Epidermal melanocyte (primary cell): ENCODE measurements around the gene MIER2.
"Not testable (repeated sequence)": the region's sequence is repeated elsewhere in the genome, so short reads cannot be mapped to it uniquely, and the experiment has no call there.

Experiments used
- DNase-seq: peaks from one replicate; pipeline ENCODE4 v3.0.0; 2011; ENCODE audit warnings: low spot score; ENCODE audit not compliant: insufficient read length

The MIER2 gene

GRCh38 chr19:289651-290371, 54.8 kb downstream of the MIER2 start:
- DNase-seq: no peak

DNA sequence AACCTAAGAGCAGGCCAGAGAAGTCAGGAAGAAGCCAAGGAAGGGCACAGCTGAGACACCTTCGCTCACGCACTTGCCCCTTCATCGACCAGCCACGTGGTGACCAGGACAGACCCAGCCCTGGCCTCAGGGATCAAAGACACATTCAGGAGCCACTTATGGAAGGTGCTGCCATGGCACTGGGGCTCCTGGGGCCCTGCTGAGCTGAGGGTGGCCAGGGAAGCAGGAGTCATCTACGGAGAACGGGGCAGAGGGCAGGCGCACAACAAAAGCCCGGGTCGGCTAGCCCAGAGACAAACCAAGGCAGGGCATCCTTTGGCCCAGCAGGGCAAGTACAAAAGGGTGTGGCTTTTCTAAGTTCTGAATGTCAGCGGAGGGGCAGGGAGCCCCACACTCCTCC, 55.7 kb downstream of the MIER2 start:
- no peak for DNase-seq

DNA sequence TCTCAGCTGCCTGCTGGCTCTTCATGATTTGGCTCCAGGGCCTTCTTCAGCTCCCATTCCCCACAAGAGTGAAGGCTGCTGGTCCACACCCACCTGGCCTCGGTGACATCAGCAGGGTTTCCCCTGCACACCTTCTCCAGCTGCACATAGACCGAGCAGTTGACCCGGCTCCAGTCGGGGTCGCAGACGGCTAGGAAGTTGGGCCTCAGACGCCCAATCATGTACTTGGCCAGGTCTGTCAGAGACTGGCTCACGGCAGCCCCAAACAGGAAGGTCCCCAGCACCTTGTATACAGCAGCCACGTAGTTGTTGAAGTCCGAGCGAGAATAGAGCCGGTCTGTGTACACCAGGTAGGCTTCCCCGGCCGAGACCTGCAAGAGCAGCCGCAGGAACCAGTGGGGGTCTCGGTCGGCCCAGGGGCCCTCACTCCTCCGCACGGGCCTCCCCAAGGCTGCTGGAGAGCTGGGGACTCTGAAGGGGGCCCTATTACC, 57.2 kb downstream of the MIER2 start:
- no peak for DNase-seq

GRCh38 chr19:283395-283794, 61.2 kb downstream of the MIER2 start:
- no peak for DNase-seq

DNA sequence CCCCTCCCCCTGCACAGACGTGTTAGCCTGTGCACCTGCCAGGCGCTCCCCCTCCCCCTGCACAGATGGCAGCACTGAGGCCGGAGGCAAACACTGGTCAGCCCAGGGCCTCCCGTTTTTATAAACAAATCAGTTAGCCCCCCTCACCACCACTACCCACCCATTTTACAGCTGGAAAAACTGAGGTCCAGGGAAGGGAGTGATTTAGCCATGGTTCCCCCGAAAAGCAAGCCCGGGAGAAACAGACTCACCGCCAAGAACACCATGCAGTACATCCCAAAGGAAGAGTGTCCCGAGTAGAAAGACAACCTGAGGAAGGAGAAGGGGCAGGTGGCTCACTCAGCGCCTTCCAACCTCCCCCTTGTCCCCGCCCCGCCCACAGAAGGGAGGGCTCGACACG, 62.1 kb downstream of the MIER2 start:
- no peak for DNase-seq

GRCh38 chr19:281992-282391, 62.6 kb downstream of the MIER2 start:
- no peak for DNase-seq

GRCh38 chr19:281156-281853, 63.3 kb downstream of the MIER2 start:
- DNase-seq: no peak

GRCh38 chr19:280541-281009, 64.0 kb downstream of the MIER2 start:
- DNase-seq: no peak

DNA sequence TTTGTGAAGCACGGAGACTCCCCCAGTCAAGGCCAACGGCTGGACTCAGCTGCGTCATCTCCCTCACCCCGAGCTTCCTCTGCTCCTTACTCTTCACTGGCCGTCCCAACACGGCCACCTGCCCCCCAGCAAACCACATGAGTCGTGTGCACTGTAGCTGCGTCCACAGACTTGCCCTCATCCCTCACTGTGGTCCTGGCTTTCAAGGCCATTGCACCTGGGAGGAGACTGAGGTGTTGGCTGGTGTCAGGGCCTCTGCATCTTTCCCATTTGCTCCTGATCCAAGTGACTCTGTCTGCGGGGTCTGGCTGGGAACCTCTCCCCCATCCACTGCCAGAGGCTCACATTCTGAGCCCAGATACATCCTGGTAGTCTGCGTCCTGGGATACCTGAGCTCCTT, 64.9 kb downstream of the MIER2 start:
- no peak for DNase-seq

DNA sequence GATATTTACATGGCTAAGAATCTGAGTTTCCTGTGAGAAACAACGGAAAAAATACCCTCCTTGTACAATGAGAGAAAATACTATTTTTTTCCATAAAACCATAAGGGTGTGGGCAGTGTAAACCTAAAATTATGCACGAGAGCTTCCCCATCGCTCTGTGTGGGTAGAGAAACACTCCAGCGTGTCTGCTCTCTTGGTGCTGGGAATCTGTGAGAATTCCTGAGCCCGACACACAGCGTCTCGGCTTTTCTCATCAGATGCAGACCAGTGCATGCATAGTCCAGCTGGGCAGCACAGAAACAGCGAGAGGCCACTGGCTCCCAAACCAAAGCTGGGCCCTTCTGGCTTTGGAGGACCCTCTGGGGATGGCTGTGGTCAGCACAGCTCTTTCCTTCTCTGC, 65.4 kb downstream of the MIER2 start:
- no peak for DNase-seq

DNA sequence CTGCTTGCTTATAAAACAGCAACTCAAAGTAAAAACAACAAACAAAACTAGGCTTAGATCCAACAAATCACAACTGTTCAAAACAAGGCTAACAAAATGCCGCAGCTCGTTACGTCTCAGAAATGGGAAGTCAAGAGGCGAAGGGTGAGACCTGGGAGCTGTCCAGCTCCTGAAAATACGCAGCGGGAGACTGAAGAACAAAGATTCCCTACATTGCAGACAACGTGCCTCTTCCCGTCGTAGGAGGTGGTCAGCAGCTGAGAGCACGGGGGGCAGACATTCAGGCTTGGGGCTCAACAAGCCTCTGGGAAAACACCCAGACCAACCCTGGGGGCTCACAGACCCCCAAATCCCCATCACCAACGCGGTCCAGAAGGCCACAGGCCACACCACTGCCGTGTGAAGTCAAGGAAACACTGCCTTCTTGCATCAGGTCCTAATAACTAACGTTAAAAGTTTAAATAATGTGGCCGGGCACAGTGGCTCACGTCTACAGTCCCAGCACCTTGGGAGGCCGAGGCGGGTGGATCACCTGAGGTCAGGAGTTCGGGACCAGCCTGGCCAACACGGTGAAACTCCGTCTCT, 66.9 kb downstream of the MIER2 start:
- no peak for DNase-seq

DNA sequence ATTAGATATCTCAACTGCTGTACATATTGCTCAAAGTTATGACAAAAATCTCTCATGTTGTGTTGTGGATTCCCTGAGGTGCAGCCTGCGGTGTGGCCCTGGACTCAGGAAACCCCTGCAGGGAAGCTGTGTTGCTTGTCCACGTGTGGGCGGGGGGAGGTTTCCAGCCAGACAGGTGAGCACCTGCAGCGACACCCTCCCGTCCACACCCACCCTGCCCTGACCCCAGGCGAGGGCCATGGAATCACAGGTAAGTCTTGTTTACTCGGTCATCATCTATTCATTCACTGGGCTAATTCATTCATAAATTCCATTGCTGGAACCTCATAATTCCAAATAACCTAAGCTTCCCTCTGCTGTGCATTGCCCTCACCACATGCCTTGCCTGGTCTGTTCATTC, 67.5 kb downstream of the MIER2 start:
- no peak for DNase-seq

- DNase-seq: no peak
These were observed 68.5 kb downstream of the MIER2 start for GRCh38 chr19:275958-276646.

DNA sequence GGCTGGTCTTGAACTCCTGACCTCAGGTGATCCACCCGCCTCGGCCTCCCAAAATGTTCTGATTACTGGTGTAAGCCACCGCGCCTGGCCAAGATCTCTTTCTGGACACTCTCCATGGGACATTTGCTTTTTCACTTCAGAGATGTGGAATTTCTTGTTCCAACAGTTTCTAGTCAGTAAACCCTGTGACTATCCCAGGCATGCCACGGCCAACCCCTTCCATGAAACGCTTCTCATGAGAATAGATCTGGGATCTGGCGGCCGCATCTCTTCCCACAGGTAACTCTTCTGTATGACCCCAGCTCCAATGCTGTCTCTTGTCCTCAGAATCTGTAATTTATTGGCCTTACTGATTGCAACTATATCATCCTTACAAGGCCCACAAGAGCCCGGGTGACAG, 69.6 kb downstream of the MIER2 start:
- DNase-seq: no peak

DNA sequence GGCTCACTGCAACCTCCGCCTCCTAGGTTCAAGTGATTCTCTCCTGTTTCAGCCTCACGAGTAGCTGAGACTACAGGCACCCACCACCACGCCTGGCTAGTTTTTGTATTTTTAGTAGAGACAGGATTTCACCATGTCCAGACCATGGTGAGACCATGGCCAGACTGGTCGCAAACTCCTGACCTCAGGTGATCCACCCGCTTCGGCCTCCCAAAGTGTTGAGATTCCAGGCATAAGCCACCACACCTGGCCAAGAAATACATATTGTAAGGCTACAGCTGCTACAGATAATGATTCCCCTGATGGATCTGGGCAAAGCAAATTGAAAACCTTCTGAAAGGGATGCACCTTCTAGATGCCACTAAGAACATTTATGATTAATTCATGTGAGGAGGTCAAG, 71.2 kb downstream of the MIER2 start:
- DNase-seq: no peak

GRCh38 chr19:271856-272255, 72.7 kb downstream of the MIER2 start:
- no peak for DNase-seq

DNA sequence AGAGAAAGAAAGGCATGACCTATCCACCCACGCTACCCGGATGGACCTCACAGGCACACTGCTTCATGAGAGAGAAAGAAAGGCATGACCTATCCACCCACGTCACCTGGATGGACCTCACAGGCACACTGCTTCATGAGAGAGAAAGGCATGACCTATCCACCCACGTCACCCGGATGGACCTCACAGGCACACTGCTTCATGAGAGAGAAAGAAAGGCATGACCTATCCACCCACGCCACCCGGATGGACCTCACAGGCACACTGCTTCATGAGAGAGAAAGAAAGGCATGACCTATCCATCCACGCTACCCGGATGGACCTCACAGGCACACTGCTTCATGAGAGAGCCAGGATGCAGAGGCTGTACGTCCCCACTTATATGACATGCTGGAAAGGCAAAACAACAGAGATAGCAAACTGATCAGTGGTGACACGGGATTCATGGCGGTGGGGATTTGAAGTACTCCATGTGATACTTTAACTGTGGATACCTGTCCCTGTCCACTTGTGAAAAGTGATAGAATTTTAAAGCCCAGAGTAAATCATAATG, 73.8 kb downstream of the MIER2 start:
- DNase-seq: not testable (repeated sequence)

DNA sequence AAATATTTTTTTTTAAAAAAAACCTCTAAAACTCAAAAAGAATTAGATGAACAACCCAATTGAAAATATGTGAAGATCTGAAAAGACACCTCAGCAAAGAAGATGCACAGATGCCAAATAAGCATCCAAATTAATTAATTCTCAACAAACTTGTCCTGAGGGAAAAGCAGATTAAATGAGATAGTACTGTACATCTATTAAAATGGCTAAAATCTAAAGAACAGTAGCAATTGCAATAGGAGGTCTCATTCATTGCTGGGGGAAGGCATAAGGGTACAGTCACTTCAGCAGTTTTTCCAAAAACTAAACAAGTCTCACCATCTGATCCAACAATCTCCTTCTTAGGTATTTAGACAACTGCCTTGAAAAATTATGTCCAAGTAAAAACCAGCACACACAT, 75.4 kb downstream of the MIER2 start:
- no peak for DNase-seq

DNA sequence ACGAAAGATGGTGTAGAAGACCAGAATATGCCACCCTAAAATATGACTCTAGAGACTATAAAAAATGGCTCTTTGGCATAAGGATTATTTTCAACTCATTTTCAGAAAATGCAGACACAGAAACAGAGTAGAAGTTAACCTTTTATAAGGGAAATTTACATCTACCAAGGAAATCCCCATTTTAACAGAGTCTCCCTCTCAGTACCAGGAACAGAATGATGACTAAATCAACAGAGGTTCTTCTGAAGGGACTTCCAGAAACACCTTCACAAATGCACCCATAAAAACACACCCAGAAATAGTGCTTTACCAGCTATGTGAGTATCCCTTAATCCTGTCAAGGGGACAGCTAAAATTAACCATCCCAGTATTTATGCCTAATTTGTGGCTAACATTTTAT, 82.5 kb downstream of the MIER2 start:
- no peak for DNase-seq

DNA sequence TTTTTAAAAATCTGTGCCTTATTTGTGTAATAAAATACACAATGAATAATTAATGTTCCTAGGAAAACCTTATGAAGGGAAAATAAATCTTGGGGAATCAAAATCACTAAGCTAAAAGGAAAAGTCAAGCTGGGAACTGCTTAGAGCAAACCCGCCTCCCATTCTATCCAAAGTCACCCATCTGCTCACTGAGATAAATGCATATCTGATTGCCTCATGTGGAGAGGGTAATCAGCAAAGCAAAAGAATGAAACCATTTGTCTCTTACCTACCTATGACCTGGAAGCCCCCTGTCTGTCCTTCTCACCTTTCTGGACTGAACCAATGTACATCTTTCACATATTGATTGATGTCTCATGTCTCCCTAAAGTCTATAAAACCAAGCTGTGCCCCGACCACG, 87.8 kb downstream of the MIER2 start:
- DNase-seq: not testable (repeated sequence)
